Measurements from ENCODE around the gene RAF1. TPM values are rescaled to one million over a fixed set of nuclear protein-coding genes. Genes with fewer than 3 reads are reported as not detected.
A peak's percentile ranks its signal among the peaks of the same experiment; 100 is the strongest.

The RAF1 gene
- total RNA-seq, 1 donor from 2014 or later = 103 TPM

- intact Hi-C loops (cut with micrococcal nuclease) = no loop called here
- H3K27ac Mint-ChIP-seq = no peak overlapping the region
- H3K4me1 Mint-ChIP-seq = peaks cover 33% of the 10 kb centered on the region
- POLR2A ChIA-PET = no interaction called here
- H3K36me3 Mint-ChIP-seq (ENCODE audit: low read depth) = peaks cover 34% of the 10 kb centered on the region
- H3K4me3 Mint-ChIP-seq = no peak overlapping the region
- no peaks in the 10 kb centered on the region for H3K9me3 Mint-ChIP-seq
- CTCF ChIA-PET = no interaction called here
- no peaks in the 10 kb centered on the region for H3K27me3 Mint-ChIP-seq
- DNase-seq (no peak), ATAC-seq (ENCODE audit: low read depth) (no peak)
- TF ChIP-seq CTCF (IDR thresholded peaks at IDR 0.05) = no peak
These were observed 43.6 kb downstream of the RAF1 start for GRCh38 chr3:12620305-12620704.

- ChIA-PET CTCF (interaction anchor here (0.7 kb wide), 1 partner anchor 17 kb away, joined by 3 read pairs; no protein-coding TSS in a partner anchor), POLR2A (no interaction called here)
- DNase-seq (no peak), ATAC-seq (ENCODE audit: low read depth) (no peak)
- Mint-ChIP-seq H3K27ac (no peak overlapping the region), H3K4me3 (no peak overlapping the region), H3K9me3 (no peaks in the 10 kb centered on the region), H3K27me3 (no peaks in the 10 kb centered on the region), H3K4me1 (peaks cover 29% of the 10 kb centered on the region), H3K36me3 (ENCODE audit: low read depth) (peaks cover 46% of the 10 kb centered on the region)
- intact Hi-C loops (cut with micrococcal nuclease) = no loop called here
- no peak for TF ChIP-seq CTCF (IDR thresholded peaks at IDR 0.05)
These were observed 45.5 kb downstream of the RAF1 start for GRCh38 chr3:12618426-12618825.

GRCh38 chr3:12615266-12615665, 48.7 kb downstream of the RAF1 start:
- Mint-ChIP-seq H3K36me3 (ENCODE audit: low read depth) (peaks cover 61% of the 10 kb centered on the region), H3K4me1 (peaks cover 14% of the 10 kb centered on the region), H3K4me3 (no peak overlapping the region), H3K27me3 (no peaks in the 10 kb centered on the region), H3K27ac (no peak overlapping the region), H3K9me3 (no peaks in the 10 kb centered on the region)
- no peak for DNase-seq
- ChIA-PET POLR2A (no interaction called here), CTCF (no interaction called here)
- ATAC-seq (ENCODE audit: low read depth) = no peak
- intact Hi-C loops (cut with micrococcal nuclease) = no loop called here
- no peak for TF ChIP-seq CTCF (IDR thresholded peaks at IDR 0.05)

- Mint-ChIP-seq H3K9me3 (no peaks in the 10 kb centered on the region), H3K27ac (no peak overlapping the region), H3K4me1 (peaks cover 14% of the 10 kb centered on the region), H3K4me3 (no peak overlapping the region), H3K27me3 (no peaks in the 10 kb centered on the region), H3K36me3 (ENCODE audit: low read depth) (peaks cover 70% of the 10 kb centered on the region)
- no peak for TF ChIP-seq CTCF (IDR thresholded peaks at IDR 0.05)
- CTCF ChIA-PET = no interaction called here
- peak; percentile 25 for ATAC-seq (ENCODE audit: low read depth)
- DNase-seq = no peak
- intact Hi-C loops (cut with micrococcal nuclease) = no loop called here
- POLR2A ChIA-PET = no interaction called here
These were observed 50.7 kb downstream of the RAF1 start for GRCh38 chr3:12613250-12613649.

- H3K27me3 Mint-ChIP-seq = no peaks in the 10 kb centered on the region
- no peak for ATAC-seq (ENCODE audit: low read depth)
- no peak for TF ChIP-seq CTCF (IDR thresholded peaks at IDR 0.05)
- no peak overlapping the region for H3K27ac Mint-ChIP-seq
- DNase-seq = no peak
- no peak overlapping the region for H3K4me3 Mint-ChIP-seq
- ChIA-PET CTCF (no interaction called here), POLR2A (no interaction called here)
- H3K4me1 Mint-ChIP-seq = peaks cover 14% of the 10 kb centered on the region
- no peaks in the 10 kb centered on the region for H3K9me3 Mint-ChIP-seq
- intact Hi-C loops (cut with micrococcal nuclease) = no loop called here
- H3K36me3 Mint-ChIP-seq (ENCODE audit: low read depth) = peaks cover 72% of the 10 kb centered on the region
These were observed 51.2 kb downstream of the RAF1 start for GRCh38 chr3:12612514-12613226.
